Stomach (tissue), 9 donors: ENCODE data around the gene RBBP4. TPM values are rescaled to one million over a fixed set of nuclear protein-coding genes. Genes with fewer than 3 reads are reported as not detected.
A peak's percentile ranks its signal among the peaks of the same experiment; 100 is the strongest.

ENCODE experiments used
- DNase-seq, 2 donors: peaks; one replicate each; pipeline versions ENCODE4 v3.0.0 to v3.0.0-alpha.2; 2013 to 2019
- H3K27ac ChIP-seq, 5 donors: fragments of 200-600 bp in 4 of 5; sonication (generic) in 4 of 5; one replicate each; pipeline ENCODE4 v1.5.1; 2013 to 2019; ENCODE audit warnings: mild to moderate bottlenecking in 1 of 5, moderate library complexity in 1 of 5
- H3K27me3 ChIP-seq, 3 donors: fragments of 200-600 bp; sonication (generic); one replicate each; pipeline ENCODE4 v1.5.1; 2017 to 2019; ENCODE audit warnings: mixed run types in 1 of 3
- H3K36me3 ChIP-seq, 4 donors: fragments of 200-600 bp; sonication (generic); 1 replicate in 3 of 4; 2 replicates in 1 of 4; pipeline ENCODE4 v1.5.1; 2016 to 2019
- H3K4me1 ChIP-seq, 4 donors: fragments of 200-600 bp; sonication (generic); one replicate each; pipeline ENCODE4 v1.5.1; 2016 to 2019
- H3K4me3 ChIP-seq, 4 donors: fragments of 200-600 bp; sonication (generic) in 3 of 4; one replicate each; pipeline ENCODE4 v1.5.1; 2016 to 2019; ENCODE audit warnings: mild to moderate bottlenecking in 1 of 4
- H3K9me3 ChIP-seq, 4 donors: fragments of 200-600 bp; sonication (generic); one replicate each; pipeline ENCODE4 v1.5.1; 2016 to 2019
- CTCF ChIP-seq, 7 experiments: fragments of 450-650 bp in 4 of 7; fragments of 200-600 bp in 3 of 7; sonication (generic) in 3 of 7; IDR thresholded peaks; one replicate each; pipeline ENCODE4 v1.5.1; 2016 to 2019; ENCODE audit warnings: antibody characterized with exemption in 7 of 7, control low read depth in 2 of 7, mild to moderate bottlenecking in 1 of 7
- EP300 ChIP-seq: sonication (generic); formaldehyde crosslinking; IDR thresholded peaks from one replicate; pipeline ENCODE4 v1.6.1; 2017; ENCODE audit warnings: antibody characterized with exemption
- POLR2A ChIP-seq, 4 donors: fragments of 450-650 bp; IDR thresholded peaks; one replicate each; pipeline ENCODE4 v1.6.1; 2016; ENCODE audit warnings: antibody characterized with exemption in 4 of 4, control low read depth in 2 of 4, mild to moderate bottlenecking in 1 of 4, moderate library complexity in 1 of 4
- POLR2AphosphoS5 ChIP-seq, 3 donors: sonication (generic); formaldehyde crosslinking; IDR thresholded peaks; one replicate each; pipeline ENCODE4 v1.6.1; 2016; ENCODE audit warnings: antibody characterized with exemption in 3 of 3
- WGBS, 5 donors: extraction: QIAGEN DNeasy Blood & Tissue Kit in 3 of 5; methylation state at CpG; one replicate each; pipeline versions ENCODE4 v1.1.5 to v1.1.7; 2013 to 2018; 5-methylcytosine and 5-hydroxymethylcytosine counted together
- intact Hi-C: fragments of 100-400 bp; cut with DNase I; formaldehyde crosslinking; loops from one replicate; pipeline ENCODE4 v1.15.1; 2023; ENCODE audit warnings: low total_unique reads
- polyA plus RNA-seq, 3 donors: library from polyadenylated mRNA; stranded (reverse); fragments of 200-250 nt; gene quantifications; one replicate each; pipeline ENCODE4 v1.2.3, GENCODE V29; 2013
- total RNA-seq, 5 donors: library from RNA; depleted of rRNA; stranded (reverse); fragments of >200 nt; gene quantifications; one replicate each; pipeline versions ENCODE4 v1.1.0 to v1.2.3, GENCODE V29; 2014 to 2016
- donor health status: healthy with polysubstance abuse.
- donor health status: Bipolar disorder and iron deficiency.
- donor health status: healthy.

The RBBP4 gene
- total and polyA plus RNA-seq, 8 donors = 38.0 to 226 (median 75.0) TPM

- no peaks in the 10 kb centered on the region for H3K9me3 ChIP-seq
- no peak overlapping the region for H3K4me3 ChIP-seq
- no peaks in the 10 kb centered on the region for H3K27me3 ChIP-seq
- DNase-seq = no peak
- intact Hi-C loops = loop anchor here (5.0 kb wide), 1 partner anchor 59 kb away; no protein-coding TSS in a partner anchor
- H3K36me3 ChIP-seq = no peaks in the 10 kb centered on the region
- H3K27ac ChIP-seq = no peak overlapping the region
- no peak for TF ChIP-seq POLR2AphosphoS5 (IDR thresholded peaks at IDR 0.05)
- TF ChIP-seq CTCF (IDR thresholded peaks at IDR 0.05) = no peak
- TF ChIP-seq POLR2A (IDR thresholded peaks at IDR 0.05) = no peak
- no peak for TF ChIP-seq EP300
- H3K4me1 ChIP-seq = peaks cover 15 to 33% (median 22%) of the 10 kb centered on the region in 4 donors
- WGBS, 5 donors = 86 to 93% (median 91%) methylated on average over 10 of the region's 10 CpGs
These were observed 62.1 kb downstream of the RBBP4 start for GRCh38 chr1:32713081-32713480.

GRCh38 chr1:32714277-32714676 is 63.3 kb downstream of the RBBP4 start:
- WGBS, 5 donors = 54 to 59% (median 55%) methylated on average over 4 of the region's 4 CpGs
- DNase-seq = peak; percentile 46 to 91
- peak overlapping the region in 3 of 5 donors; percentile 29 to 61 (median 58) for H3K27ac ChIP-seq
- no peaks in the 10 kb centered on the region for H3K9me3 ChIP-seq
- H3K27me3 ChIP-seq = no peaks in the 10 kb centered on the region
- H3K4me3 ChIP-seq = no peak overlapping the region
- H3K36me3 ChIP-seq = no peaks in the 10 kb centered on the region
- peaks cover 15 to 33% (median 22%) of the 10 kb centered on the region in 4 donors for H3K4me1 ChIP-seq
- intact Hi-C loops = loop anchor here (5.0 kb wide), 1 partner anchor 58 kb away; no protein-coding TSS in a partner anchor
- TF ChIP-seq CTCF (IDR thresholded peaks at IDR 0.05) = no peak
- no peak for TF ChIP-seq EP300
- TF ChIP-seq POLR2A (IDR thresholded peaks at IDR 0.05) = no peak
- peak in 2 of 3 donors; percentile 69 to 73 for TF ChIP-seq POLR2AphosphoS5 (IDR thresholded peaks at IDR 0.05)

- no peak for TF ChIP-seq POLR2AphosphoS5 (IDR thresholded peaks at IDR 0.05)
- TF ChIP-seq CTCF (IDR thresholded peaks at IDR 0.05) = no peak
- TF ChIP-seq EP300 = no peak
- no peak for TF ChIP-seq POLR2A (IDR thresholded peaks at IDR 0.05)
- intact Hi-C loops = no loop called here
- no peak overlapping the region for H3K4me3 ChIP-seq
- no peaks in the 10 kb centered on the region for H3K9me3 ChIP-seq
- H3K36me3 ChIP-seq = no peaks in the 10 kb centered on the region
- peak overlapping the region; percentile 77 to 92 (median 85) for H3K27ac ChIP-seq
- WGBS, 5 donors = 60 to 75% (median 70%) methylated on average over 3 to 4 of the region's 4 CpGs
- no peaks in the 10 kb centered on the region for H3K27me3 ChIP-seq
- peaks cover 15 to 33% (median 22%) of the 10 kb centered on the region in 4 donors for H3K4me1 ChIP-seq
- no peak for DNase-seq
These were observed 64.9 kb downstream of the RBBP4 start for GRCh38 chr1:32715901-32716311.

GRCh38 chr1:32716312-32717148 is 65.5 kb downstream of the RBBP4 start:
- Histone ChIP-seq H3K9me3 (no peaks in the 10 kb centered on the region), H3K36me3 (no peaks in the 10 kb centered on the region), H3K4me1 (peaks cover 15 to 33% (median 22%) of the 10 kb centered on the region in 4 donors), H3K4me3 (no peak overlapping the region), H3K27ac (peak overlapping the region; percentile 77 to 92 (median 85)), H3K27me3 (no peaks in the 10 kb centered on the region)
- WGBS, 5 donors = 14 to 21% (median 17%) methylated on average over 6 to 9 of the region's 9 CpGs
- TF ChIP-seq CTCF (IDR thresholded peaks at IDR 0.05) (peak in 1 of 7 experiments; percentile 38), EP300 (no peak), POLR2AphosphoS5 (IDR thresholded peaks at IDR 0.05) (peak in 2 of 3 donors; percentile 62 to 91)
- intact Hi-C loops = no loop called here
- DNase-seq = peak; percentile 98
